Heart left ventricle (tissue), 16 donors: Measurements from ENCODE around the gene ICAM5. TPM values are rescaled to one million over a fixed set of nuclear protein-coding genes. Genes with fewer than 3 reads are reported as not detected.

Experiments
- ATAC-seq, 4 donors: fragments of 200-7000 bp; cut with Tn5 transposase; one replicate each; pipeline ENCODE4 v1.9.1; 2020 to 2022; ENCODE audit warnings: moderate library complexity in 4 of 4, mild to moderate bottlenecking in 3 of 4, moderate number of reproducible peaks in 1 of 4
- DNase-seq, 5 donors: peaks; one replicate each; pipeline ENCODE4 v3.0.0-alpha.2; 2020
- H3K27ac ChIP-seq, 12 donors: fragments of 200-600 bp; sonication (generic) in 4 of 12; one replicate each; pipeline versions ENCODE4 v1.5.0 to v1.8.0; 2016 to 2022; ENCODE audit warnings: mild to moderate bottlenecking in 2 of 12
- H3K27me3 ChIP-seq, 9 donors: fragments of 200-600 bp; sonication (generic) in 2 of 9; one replicate each; pipeline versions ENCODE4 v1.5.1 to v1.8.0; 2016 to 2022; ENCODE audit warnings: mild to moderate bottlenecking in 3 of 9
- H3K36me3 ChIP-seq, 9 donors: fragments of 200-600 bp; sonication (generic) in 2 of 9; one replicate each; pipeline versions ENCODE4 v1.5.0 to v1.8.0; 2018 to 2022; ENCODE audit warnings: mild to moderate bottlenecking in 2 of 9
- H3K4me1 ChIP-seq, 12 donors: fragments of 200-600 bp; sonication (generic) in 4 of 12; one replicate each; pipeline versions ENCODE4 v1.5.0 to v1.8.0; 2016 to 2022; ENCODE audit warnings: mild to moderate bottlenecking in 3 of 12
- H3K4me3 ChIP-seq, 12 donors: fragments of 200-600 bp; sonication (generic) in 4 of 12; one replicate each; pipeline versions ENCODE4 v1.5.0 to v1.8.0; 2017 to 2022; ENCODE audit warnings: mild to moderate bottlenecking in 9 of 12, moderate library complexity in 4 of 12
- H3K9me3 ChIP-seq, 12 donors: fragments of 200-600 bp; sonication (generic) in 4 of 12; one replicate each; pipeline versions ENCODE4 v1.5.0 to v1.8.0; 2016 to 2022; ENCODE audit warnings: mild to moderate bottlenecking in 1 of 12
- POLR2A ChIP-seq, 2 donors: fragments of 450-650 bp; IDR thresholded peaks; one replicate each; pipeline ENCODE4 v1.6.1; 2017; ENCODE audit warnings: antibody characterized with exemption in 2 of 2, mild to moderate bottlenecking in 2 of 2, moderate library complexity in 2 of 2
- WGBS, 4 donors: extraction: QIAGEN DNeasy Blood & Tissue Kit in 2 of 4; methylation state at CpG; one replicate each; pipeline versions ENCODE4 v1.1.5 to v1.1.7; 2013 to 2018; 5-methylcytosine and 5-hydroxymethylcytosine counted together
- intact Hi-C, 10 donors: fragments of 100-400 bp; cut with DNase I; formaldehyde crosslinking; loops; one replicate each; pipeline versions ENCODE4 v1.11.1 to v1.14.2; 2022
- polyA plus RNA-seq, 2 donors: library from polyadenylated mRNA; stranded (reverse); fragments of 200-250 nt; gene quantifications; one replicate each; pipeline ENCODE4 v1.2.3, GENCODE V29; 2013
- total RNA-seq, 9 donors: library from RNA; depleted of rRNA in 2 of 9; stranded (reverse); fragments of >200 nt in 2 of 9; fragmentation: NEBNext Ultra II Directional in 3 of 9; extraction: Animal tissue kit (Norgen Biotek cat#: 25700) in 3 of 9; gene quantifications; one replicate each; pipeline versions ENCODE4 v1.1.0 to v1.2.4, GENCODE V29; 2016 to 2023
- TF ChIP-seq, protein P1 (sequence below), 12 donors: fragments of 200-600 bp; sonication (generic) in 4 of 12; IDR thresholded peaks; one replicate each; pipeline versions ENCODE4 v1.5.0 to v1.8.0; 2018 to 2022; ENCODE audit warnings: antibody characterized with exemption in 12 of 12, mild to moderate bottlenecking in 5 of 12
- donor health status: ischemic (EF 13 %, LVEDD 7.1; RV severe dilation, severe dysfunction).
- donor health status: healthy with polysubstance abuse.
- donor health status: DM: no; HTN: yes; CAD: no.
- donor health status: DM: no; HTN: no; CAD: no.
- donor health status: ischemic (EF 25% LVEDD 6.9; RV normal size, moderate dysfunction).
- donor health status: ischemic (EF 25% LVEDD 5.7; RV mildly dilated, moderate dysfunction).
- donor health status: healthy.
- donor health status: DM: yes; HTN: yes; CAD: no.
- donor health status: ischemic (EF 35%, LVEDD 5.7; RV mildly dilated, moderate dysfunction).
- donor health status: nonischemic (EF 11% LVEDD 7.7; RV severe dilation, severe dysfunction).
- donor health status: DM: yes; HTN: yes; CAD: no.
- donor health status: PGD.
- donor health status: ischemic (EF 29% LVEDD 5.4; RV normal size, mild dysfunction).
- donor health status: nonischemic (EF 23%, LVEDD 6.1; RV moderate dilation, normal function).

ICAM5 gene
- total and polyA plus RNA-seq, 11 donors: 0.11 to 0.98 (median 0.34) TPM; not detected in 2

DNA sequence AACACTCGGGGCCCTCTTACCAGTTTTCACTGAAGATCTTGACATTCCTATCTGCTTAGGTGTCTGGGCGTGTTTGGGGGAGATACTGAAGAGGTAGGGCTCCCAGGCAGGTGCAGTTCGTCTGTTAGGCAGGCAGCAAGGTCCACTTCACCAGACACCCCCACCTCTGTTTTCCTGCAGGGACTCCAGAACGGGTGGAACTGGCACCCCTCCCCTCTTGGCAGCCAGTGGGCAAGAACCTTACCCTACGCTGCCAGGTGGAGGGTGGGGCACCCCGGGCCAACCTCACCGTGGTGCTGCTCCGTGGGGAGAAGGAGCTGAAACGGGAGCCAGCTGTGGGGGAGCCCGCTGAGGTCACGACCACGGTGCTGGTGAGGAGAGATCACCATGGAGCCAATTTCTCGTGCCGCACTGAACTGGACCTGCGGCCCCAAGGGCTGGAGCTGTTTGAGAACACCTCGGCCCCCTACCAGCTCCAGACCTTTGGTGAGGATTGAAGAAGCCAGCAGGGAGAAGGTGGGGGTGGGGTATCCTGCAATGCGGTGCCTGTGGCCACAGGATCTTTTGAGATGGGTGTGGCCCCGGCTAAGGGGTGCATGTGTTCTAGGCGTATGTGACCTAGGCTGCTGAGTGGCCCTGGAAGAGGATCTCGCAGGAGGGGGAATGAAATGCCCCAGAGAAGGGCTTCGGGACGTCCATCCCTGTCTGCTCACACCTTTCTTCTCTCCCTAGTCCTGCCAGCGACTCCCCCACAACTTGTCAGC, 6.3 kb upstream of the ICAM5 start:
- Histone ChIP-seq H3K4me1 (peaks cover 0 to 52% (median 22%) of the 10 kb centered on the region in 12 donors), H3K27me3 (peaks cover 6 to 19% (median 10%) of the 10 kb centered on the region in 9 donors), H3K36me3 (peaks cover 0 to 77% (median 34%) of the 10 kb centered on the region in 9 donors), H3K4me3 (no peak overlapping the region), H3K27ac (no peak overlapping the region), H3K9me3 (no peaks in the 10 kb centered on the region)
- WGBS, 4 donors: 78 to 83% (median 81%) methylated on average over 22 to 23 of the region's 23 CpGs
- DNase-seq (no peak), ATAC-seq (no peak)
- intact Hi-C loops: no loop called here
- TF ChIP-seq, protein P1, sequence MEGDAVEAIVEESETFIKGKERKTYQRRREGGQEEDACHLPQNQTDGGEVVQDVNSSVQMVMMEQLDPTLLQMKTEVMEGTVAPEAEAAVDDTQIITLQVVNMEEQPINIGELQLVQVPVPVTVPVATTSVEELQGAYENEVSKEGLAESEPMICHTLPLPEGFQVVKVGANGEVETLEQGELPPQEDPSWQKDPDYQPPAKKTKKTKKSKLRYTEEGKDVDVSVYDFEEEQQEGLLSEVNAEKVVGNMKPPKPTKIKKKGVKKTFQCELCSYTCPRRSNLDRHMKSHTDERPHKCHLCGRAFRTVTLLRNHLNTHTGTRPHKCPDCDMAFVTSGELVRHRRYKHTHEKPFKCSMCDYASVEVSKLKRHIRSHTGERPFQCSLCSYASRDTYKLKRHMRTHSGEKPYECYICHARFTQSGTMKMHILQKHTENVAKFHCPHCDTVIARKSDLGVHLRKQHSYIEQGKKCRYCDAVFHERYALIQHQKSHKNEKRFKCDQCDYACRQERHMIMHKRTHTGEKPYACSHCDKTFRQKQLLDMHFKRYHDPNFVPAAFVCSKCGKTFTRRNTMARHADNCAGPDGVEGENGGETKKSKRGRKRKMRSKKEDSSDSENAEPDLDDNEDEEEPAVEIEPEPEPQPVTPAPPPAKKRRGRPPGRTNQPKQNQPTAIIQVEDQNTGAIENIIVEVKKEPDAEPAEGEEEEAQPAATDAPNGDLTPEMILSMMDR (IDR thresholded peaks at IDR 0.05): no peak
- no peak for TF ChIP-seq POLR2A (IDR thresholded peaks at IDR 0.05)

- H3K4me1 ChIP-seq: peaks cover 0 to 58% (median 31%) of the 10 kb centered on the region in 12 donors
- DNase-seq (no peak), ATAC-seq (no peak)
- intact Hi-C loops: no loop called here
- peaks cover 0 to 69% (median 28%) of the 10 kb centered on the region in 9 donors for H3K36me3 ChIP-seq
- H3K27ac ChIP-seq: no peak overlapping the region
- TF ChIP-seq, protein P1 (IDR thresholded peaks at IDR 0.05): no peak
- no peak for TF ChIP-seq POLR2A (IDR thresholded peaks at IDR 0.05)
- peaks cover 9 to 27% (median 18%) of the 10 kb centered on the region in 9 donors for H3K27me3 ChIP-seq
- 90 to 91% (median 91%) methylated on average over 30 to 34 of the region's 34 CpGs for WGBS, 4 donors
- no peaks in the 10 kb centered on the region for H3K9me3 ChIP-seq
- H3K4me3 ChIP-seq: no peak overlapping the region
These were observed 5.4 kb upstream of the ICAM5 start for GRCh38 chr19:10284065-10284959.

DNA sequence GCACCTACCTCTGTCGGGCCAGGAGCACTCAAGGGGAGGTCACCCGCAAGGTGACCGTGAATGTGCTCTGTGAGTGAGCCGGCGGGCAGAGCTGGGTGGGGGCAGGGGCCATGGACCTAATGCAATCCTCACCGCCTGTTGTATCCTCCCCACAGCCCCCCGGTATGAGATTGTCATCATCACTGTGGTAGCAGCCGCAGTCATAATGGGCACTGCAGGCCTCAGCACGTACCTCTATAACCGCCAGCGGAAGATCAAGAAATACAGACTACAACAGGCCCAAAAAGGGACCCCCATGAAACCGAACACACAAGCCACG, 4.8 kb upstream of the ICAM5 start:
- Histone ChIP-seq H3K36me3 (peaks cover 0 to 63% (median 27%) of the 10 kb centered on the region in 9 donors), H3K9me3 (no peaks in the 10 kb centered on the region), H3K27me3 (peaks cover 9 to 33% (median 24%) of the 10 kb centered on the region in 9 donors), H3K4me3 (no peak overlapping the region), H3K27ac (no peak overlapping the region), H3K4me1 (peaks cover 0 to 58% (median 35%) of the 10 kb centered on the region in 12 donors)
- WGBS, 4 donors: 95 to 97% (median 96%) methylated on average over 13 of the region's 13 CpGs
- DNase-seq: no peak
- intact Hi-C loops: loop anchor here in 1 of 10 donors (5.0 kb wide), 1 partner anchor 47 kb away; the partner anchor contains the start of gene RAVER1
- TF ChIP-seq, protein P1 (IDR thresholded peaks at IDR 0.05): no peak
- TF ChIP-seq POLR2A (IDR thresholded peaks at IDR 0.05): no peak
- no peak for ATAC-seq

DNA sequence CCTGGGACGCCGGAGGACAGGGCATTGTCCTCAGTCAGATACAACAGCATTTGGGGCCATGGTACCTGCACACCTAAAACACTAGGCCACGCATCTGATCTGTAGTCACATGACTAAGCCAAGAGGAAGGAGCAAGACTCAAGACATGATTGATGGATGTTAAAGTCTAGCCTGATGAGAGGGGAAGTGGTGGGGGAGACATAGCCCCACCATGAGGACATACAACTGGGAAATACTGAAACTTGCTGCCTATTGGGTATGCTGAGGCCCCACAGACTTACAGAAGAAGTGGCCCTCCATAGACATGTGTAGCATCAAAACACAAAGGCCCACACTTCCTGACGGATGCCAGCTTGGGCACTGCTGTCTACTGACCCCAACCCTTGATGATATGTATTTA, 4.4 kb upstream of the ICAM5 start:
- Histone ChIP-seq H3K27ac (peak overlapping the region in 1 of 12 donors; percentile 66), H3K36me3 (peaks cover 0 to 58% (median 27%) of the 10 kb centered on the region in 9 donors), H3K4me3 (no peak overlapping the region), H3K9me3 (no peaks in the 10 kb centered on the region), H3K4me1 (peaks cover 0 to 59% (median 38%) of the 10 kb centered on the region in 12 donors), H3K27me3 (peaks cover 10 to 38% (median 28%) of the 10 kb centered on the region in 9 donors)
- no peak for DNase-seq
- WGBS, 4 donors: 93 to 100% (median 97%) methylated on average over 4 of the region's 4 CpGs
- no peak for TF ChIP-seq POLR2A (IDR thresholded peaks at IDR 0.05)
- TF ChIP-seq, protein P1 (IDR thresholded peaks at IDR 0.05): no peak
- ATAC-seq: no peak
- intact Hi-C loops: loop anchor here in 1 of 10 donors (5.0 kb wide), 1 partner anchor 47 kb away; the partner anchor contains the start of gene RAVER1
